ENCODE results near the gene ZNF322.

ZNF322 gene

DNA sequence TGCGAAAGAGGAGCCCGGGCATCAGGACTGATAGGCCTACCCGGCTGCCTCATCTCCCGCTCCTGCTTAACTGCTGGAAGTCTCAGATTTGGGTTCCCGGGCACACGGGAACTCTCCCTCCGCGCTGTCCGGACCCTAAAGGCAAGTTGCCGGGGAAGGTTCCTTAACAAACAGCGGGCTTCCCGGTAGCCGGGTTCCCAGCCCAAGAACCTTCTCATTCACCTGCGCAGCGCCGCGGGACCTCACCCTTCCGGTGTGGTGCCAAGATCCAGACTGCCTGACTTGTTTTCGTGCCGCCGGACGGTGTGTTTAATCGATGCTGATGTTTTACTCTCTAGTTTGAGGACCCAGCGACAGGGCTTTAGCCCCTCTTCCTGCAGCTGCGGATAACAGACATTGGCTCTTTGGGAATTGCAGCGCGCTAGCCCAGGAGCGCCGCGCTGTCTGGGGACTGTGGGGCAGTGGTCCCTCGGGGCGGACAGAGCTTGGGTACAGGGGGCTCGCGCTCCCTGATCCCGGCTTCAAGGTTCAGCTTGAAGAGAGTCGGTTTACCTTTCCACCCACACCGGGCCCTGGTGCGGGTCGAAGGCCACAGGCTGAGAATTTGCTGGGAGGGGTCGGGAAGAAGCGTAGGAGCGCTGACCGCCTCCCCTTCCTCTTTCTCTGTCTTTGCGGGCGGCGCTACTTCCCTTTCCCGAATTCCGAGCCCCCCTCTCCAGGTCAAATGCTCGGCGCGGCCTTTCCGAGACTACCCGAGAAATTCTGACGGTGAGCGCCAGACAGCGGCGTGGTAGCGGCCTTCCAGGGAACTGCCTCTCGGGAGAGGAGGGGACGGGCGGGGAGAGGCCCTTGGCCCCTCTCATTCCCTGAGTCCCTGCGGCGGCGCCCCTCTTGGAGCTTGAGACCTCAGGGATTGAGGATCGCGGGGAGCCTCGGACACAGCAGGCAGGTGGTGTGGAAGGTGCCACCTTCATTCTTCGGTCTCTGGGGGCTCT, 45.6 kb downstream of the ZNF322 start:
- peak in 1 of 2 donors; percentile 19 for DNase-seq

DNA sequence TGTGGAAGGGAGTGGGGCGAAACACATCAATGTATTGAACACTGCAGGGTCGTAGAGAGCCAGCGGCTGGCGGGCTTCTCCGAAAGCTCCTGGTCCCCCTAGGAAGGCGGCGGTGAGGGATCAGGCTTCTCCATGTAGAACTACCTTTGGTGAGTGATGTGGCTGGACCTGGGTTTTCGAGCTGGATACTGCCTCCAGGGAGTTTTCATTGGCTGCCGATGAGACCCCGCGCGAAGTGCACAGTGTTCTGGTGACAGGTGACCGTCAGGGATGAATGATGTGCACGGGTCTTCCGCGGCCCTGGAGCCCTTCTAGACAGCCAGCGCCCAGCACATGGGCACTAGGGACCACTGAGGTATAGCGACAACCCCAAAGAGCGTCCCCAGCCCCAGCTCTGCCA, 46.3 kb downstream of the ZNF322 start:
- no peak for DNase-seq

GRCh38 chr6:26611599-26611998, 47.9 kb downstream of the ZNF322 start:
- no peak for DNase-seq

GRCh38 chr6:26609463-26609862, 50.1 kb downstream of the ZNF322 start:
- no peak for DNase-seq

DNA sequence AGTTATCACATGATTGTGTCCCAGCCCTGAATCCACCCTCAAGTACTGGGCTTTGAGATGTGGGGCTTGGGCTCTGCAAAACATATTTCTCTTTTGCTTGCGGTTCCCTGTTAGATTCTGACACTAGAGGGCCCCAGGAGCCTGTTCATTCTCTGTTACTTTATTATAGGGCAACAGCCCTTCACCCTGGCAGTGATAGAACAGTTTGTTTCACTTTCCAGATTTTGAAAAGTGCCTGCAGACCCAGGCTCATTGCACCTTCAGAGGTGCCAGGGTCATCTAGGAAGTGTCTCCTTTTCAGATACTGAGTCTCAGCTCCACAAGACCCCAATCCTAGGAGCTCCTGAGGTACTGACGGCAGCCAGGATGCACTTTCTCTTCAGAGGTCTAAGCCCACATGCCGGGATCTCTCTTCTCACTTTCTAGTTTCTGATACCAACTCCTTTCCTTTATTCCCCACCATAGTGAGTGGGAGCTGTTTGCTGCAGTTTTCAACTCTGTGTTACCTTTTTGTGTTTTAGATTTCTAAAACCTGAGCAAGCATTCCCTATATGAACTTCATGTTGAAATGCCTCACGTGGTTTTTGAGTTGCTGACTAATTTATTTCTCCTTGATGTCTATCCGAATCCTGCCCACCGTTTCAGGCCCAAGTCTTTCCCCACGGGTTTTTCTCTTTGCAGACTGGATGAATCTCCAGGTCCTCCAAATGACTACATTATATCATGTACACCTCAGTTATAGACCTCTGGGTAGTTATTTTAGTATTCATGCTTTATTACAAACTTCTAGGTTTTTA, 51.9 kb downstream of the ZNF322 start:
- peak; percentile 55 to 77 for DNase-seq

- no peak for DNase-seq
These were observed 54.7 kb downstream of the ZNF322 start for GRCh38 chr6:26604797-26605196.

DNA sequence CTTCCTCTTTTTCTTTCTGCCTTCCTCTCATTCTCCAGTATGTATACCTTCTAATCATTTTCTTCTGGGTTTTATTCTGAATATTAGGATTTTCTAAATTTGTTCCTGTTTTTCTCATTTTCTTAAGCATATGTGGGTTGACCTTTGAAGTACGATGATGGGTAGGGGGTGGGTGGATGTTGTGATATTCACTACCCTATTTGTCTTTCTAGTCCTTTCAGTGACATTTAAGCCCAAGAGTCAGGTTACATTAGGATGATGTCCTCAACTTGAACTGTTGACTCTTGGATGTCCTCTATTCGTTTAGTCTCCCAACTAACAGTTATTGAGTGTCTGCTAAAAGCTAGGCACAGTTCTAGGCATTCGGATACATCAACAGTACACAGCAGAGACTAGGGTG, 55.5 kb downstream of the ZNF322 start:
- no peak for DNase-seq

GRCh38 chr6:26602262-26602661, 57.3 kb downstream of the ZNF322 start:
- DNase-seq, result no peak

GRCh38 chr6:26600759-26601158, 58.8 kb downstream of the ZNF322 start:
- DNase-seq, result no peak

- DNase-seq, result no peak
These were observed 60.0 kb downstream of the ZNF322 start for GRCh38 chr6:26599591-26599990.

- no peak for DNase-seq
These were observed 60.4 kb downstream of the ZNF322 start for GRCh38 chr6:26599134-26599533.

- DNase-seq, result no peak
These were observed 61.3 kb downstream of the ZNF322 start for GRCh38 chr6:26598267-26598666.

GRCh38 chr6:26597821-26598220, 61.7 kb downstream of the ZNF322 start:
- DNase-seq, result no peak

- no peak for DNase-seq
These were observed 62.2 kb downstream of the ZNF322 start for GRCh38 chr6:26597389-26597766.

- peak; percentile 96 to 98 for DNase-seq
These were observed 62.8 kb downstream of the ZNF322 start, which contains the start of gene ABT1 for GRCh38 chr6:26596579-26597388. ABT1 (plus strand) TSS chr6:26596953; CDS start chr6:26596983, 30 bp downstream.

GRCh38 chr6:26595669-26596269, 63.8 kb downstream of the ZNF322 start:
- peak; percentile 82 to 85 for DNase-seq

GRCh38 chr6:26594730-26595632, 64.6 kb downstream of the ZNF322 start:
- DNase-seq, result peak in 1 of 2 donors; percentile 33

DNA sequence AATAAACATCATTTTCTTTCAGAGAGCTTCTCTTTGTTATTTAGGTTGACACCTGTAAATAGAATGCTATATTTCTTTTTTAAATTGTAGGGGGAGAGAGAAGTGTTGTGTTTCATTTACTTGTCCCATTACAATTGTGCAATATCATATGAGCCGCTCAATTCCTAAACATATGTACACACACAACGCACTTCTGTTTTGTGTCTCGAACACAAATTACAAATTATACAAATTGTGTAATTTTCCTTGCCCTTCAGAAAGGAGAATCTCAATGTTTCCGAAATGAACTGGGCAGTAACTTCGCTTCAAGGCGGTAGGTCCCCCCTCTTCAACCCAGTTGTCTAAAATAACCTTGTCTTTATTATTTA, 65.4 kb downstream of the ZNF322 start:
- DNase-seq, result no peak

DNA sequence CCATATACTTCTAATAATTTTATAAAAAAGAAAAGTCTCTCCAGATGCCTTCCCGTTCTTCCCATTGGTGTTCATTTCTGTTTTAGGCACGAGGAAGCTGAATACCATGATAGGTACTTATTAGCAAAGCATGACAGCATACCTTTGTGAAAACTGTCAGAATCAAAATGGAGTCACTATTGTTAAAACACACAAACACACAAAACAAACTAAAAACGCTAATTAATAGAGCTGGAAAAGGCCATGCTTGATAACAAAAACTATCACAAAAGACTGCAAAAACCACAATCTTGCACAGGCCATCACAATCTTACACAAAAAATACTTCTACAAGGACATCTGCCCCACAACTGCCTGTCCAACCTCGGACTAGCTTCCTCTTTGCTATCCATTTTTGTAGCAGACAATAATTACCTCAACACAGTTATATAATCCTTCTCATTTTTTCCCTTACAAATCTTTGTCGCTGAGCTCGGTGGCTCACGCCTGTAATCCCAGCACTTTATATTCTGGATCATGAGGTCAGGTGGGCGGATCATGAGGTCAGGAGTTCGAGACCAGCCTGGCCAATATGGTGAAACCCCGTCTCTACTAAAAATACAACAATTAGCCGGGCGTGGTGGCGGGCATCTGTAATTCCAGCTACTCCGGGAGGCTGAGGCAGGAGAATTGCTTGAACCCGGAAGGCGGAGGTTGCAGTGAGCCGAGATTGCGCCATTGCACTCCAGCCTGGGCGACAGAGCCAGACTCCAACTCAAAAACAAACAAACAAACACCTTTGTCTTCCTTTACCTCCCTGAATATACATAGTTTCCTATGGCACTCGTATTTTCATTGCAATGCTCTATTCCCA, 66.0 kb downstream of the ZNF322 start:
- DNase-seq, result no peak

DNA sequence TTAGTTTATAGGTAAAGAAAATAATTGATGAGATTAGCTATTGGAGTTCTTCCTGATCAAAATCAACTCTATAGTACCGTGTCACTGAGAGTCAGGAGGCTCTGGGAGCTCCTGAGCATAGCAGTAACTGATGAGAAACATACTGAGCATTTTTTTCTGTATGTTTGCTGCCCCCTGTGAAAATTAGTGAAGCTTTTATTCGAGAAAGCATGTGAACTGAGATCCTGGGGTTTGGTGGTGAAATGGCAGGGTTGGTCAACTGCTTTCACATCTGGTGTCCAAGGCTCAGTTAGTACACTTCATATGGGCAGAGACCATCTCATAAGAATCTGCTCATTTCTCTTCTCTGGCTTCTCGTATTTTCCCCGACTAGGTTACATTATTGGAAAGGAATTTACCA, 66.9 kb downstream of the ZNF322 start:
- DNase-seq, result no peak

Data from CD4-positive, alpha-beta T cell treated with Interleukin-1 beta for 1 hour (primary cell).